Body of pancreas (tissue), 4 donors: ENCODE data around the gene ZXDC.

Experiments used
- CTCF ChIP-seq, 7 experiments: fragments of 450-650 bp in 4 of 7; fragments of 200-600 bp in 3 of 7; sonication (generic) in 3 of 7; IDR thresholded peaks; one replicate each; pipeline ENCODE4 v1.5.1; 2016 to 2019; ENCODE audit warnings: antibody characterized with exemption in 7 of 7
- POLR2A ChIP-seq, 3 donors: fragments of 450-650 bp; IDR thresholded peaks; one replicate each; pipeline ENCODE4 v1.6.1; 2016; ENCODE audit warnings: antibody characterized with exemption in 3 of 3, mild to moderate bottlenecking in 2 of 3

- TF ChIP-seq CTCF (IDR thresholded peaks at IDR 0.05) (no peak), POLR2A (IDR thresholded peaks at IDR 0.05) (no peak)
These were observed 29.4 kb downstream of the ZXDC start for GRCh38 chr3:126446301-126446700.
